Measurements from ENCODE around the gene ADAMTS9.

ADAMTS9 gene

GRCh38 chr3:64595253-64595694 lies 92.5 kb downstream of the ADAMTS9 start:
- no peak for DNase-seq (ENCODE audit: extremely low spot score)
- TF ChIP-seq, protein P1, sequence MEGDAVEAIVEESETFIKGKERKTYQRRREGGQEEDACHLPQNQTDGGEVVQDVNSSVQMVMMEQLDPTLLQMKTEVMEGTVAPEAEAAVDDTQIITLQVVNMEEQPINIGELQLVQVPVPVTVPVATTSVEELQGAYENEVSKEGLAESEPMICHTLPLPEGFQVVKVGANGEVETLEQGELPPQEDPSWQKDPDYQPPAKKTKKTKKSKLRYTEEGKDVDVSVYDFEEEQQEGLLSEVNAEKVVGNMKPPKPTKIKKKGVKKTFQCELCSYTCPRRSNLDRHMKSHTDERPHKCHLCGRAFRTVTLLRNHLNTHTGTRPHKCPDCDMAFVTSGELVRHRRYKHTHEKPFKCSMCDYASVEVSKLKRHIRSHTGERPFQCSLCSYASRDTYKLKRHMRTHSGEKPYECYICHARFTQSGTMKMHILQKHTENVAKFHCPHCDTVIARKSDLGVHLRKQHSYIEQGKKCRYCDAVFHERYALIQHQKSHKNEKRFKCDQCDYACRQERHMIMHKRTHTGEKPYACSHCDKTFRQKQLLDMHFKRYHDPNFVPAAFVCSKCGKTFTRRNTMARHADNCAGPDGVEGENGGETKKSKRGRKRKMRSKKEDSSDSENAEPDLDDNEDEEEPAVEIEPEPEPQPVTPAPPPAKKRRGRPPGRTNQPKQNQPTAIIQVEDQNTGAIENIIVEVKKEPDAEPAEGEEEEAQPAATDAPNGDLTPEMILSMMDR (IDR thresholded peaks at IDR 0.05; ENCODE audit: control extremely low read depth, extremely low read depth, low read depth, missing control alignments) = no peak
- ChIA-PET POLR2A (no interaction called here), CTCF (interaction anchor here (1.1 kb wide), 1 partner anchor 8 kb away, joined by 4 read pairs; no protein-coding TSS in a partner anchor)

- no peak for DNase-seq (ENCODE audit: extremely low spot score)
- TF ChIP-seq, protein P1 (IDR thresholded peaks at IDR 0.05; ENCODE audit: control extremely low read depth, extremely low read depth, low read depth, missing control alignments) = no peak
- ChIA-PET POLR2A (no interaction called here), CTCF (interaction anchor here (1.2 to 1.3 kb wide), 3 partner anchors 20 to 110 kb away, joined by 3 to 4 read pairs (median 3); no protein-coding TSS in a partner anchor)
Measured at GRCh38 chr3:64594134-64594533, 93.7 kb downstream of the ADAMTS9 start.

DNA sequence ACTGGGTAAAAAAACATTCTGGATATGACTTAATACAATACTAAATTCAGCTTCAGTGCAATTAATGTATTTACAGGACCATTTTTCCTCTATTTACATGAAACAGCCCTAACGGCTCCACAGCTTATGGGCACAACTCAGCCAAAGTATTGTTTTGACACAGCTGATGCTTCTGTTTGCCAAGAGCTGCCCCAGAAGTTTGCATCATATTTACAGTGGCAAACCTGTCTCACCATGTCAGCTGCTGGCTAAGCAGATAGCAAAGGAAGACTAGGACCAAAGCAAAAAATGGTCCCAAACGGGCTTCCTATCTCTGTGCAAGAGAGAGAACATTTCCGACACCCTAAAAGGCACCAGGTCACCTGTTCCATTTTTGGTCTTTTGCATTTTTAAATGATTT lies 94.5 kb downstream of the ADAMTS9 start:
- ChIA-PET CTCF (interaction anchor here (1.2 to 1.3 kb wide), 3 partner anchors 19 to 109 kb away, joined by 3 to 4 read pairs (median 3); no protein-coding TSS in a partner anchor), POLR2A (no interaction called here)
- DNase-seq (ENCODE audit: extremely low spot score) = no peak
- TF ChIP-seq, protein P1 (IDR thresholded peaks at IDR 0.05; ENCODE audit: control extremely low read depth, extremely low read depth, low read depth, missing control alignments) = no peak

DNA sequence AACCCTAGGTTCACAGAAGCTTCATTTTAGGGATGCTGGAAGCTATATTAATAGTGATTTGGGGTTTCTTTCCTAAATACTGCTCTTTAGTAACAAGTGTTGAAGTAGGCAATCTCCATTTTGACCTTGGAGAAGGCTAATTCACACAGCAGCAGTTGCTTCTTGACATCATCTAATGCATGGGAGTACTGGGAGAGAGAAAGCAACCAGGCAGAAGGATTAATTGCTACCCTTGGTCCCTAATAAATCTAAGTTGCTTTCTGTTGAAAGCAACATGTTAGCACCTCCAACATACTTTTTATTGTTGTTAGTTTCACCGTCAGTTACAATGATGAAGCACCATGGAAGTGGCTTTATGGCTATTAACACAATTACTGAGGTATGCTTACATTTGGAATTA lies 96.2 kb downstream of the ADAMTS9 start:
- no peak for DNase-seq (ENCODE audit: extremely low spot score)
- ChIA-PET CTCF (no interaction called here), POLR2A (no interaction called here)
- TF ChIP-seq, protein P1 (IDR thresholded peaks at IDR 0.05; ENCODE audit: control extremely low read depth, extremely low read depth, low read depth, missing control alignments) = no peak

GRCh38 chr3:64588380-64588779 lies 99.4 kb downstream of the ADAMTS9 start:
- ChIA-PET POLR2A (no interaction called here), CTCF (interaction anchor here (1.4 to 1.6 kb wide), 2 partner anchors 13 to 20 kb away, joined by 3 to 4 read pairs; no protein-coding TSS in a partner anchor)
- TF ChIP-seq, protein P1 (IDR thresholded peaks at IDR 0.05; ENCODE audit: control extremely low read depth, extremely low read depth, low read depth, missing control alignments) = no peak

DNA sequence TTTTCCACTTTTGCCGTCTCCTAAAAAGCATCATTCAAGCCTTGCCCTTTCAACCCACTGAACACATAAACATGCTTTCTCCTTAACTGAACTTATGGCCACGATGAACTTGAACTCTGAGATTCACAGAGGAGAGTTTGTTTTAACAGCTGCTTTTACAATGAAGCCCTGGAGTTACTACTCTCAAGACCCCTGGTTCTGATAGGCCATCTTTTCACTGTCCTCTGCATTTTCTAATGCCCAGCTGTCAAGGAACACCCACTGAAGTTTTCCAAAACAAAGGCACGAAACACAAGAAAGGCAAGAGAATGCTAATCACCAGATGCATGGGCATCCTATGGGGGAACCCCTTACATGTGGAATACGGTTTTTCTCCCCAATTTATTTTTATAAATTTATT lies 100.8 kb downstream of the ADAMTS9 start:
- TF ChIP-seq, protein P1 (IDR thresholded peaks at IDR 0.05; ENCODE audit: control extremely low read depth, extremely low read depth, low read depth, missing control alignments) = no peak
- ChIA-PET CTCF (interaction anchor here (1.2 to 3.8 kb wide), 3 partner anchors 10 to 19 kb away, joined by 3 to 22 read pairs (median 4); no protein-coding TSS in a partner anchor), POLR2A (no interaction called here)
- DNase-seq (ENCODE audit: extremely low spot score) = no peak

More at GRCh38 chr3:64588380-64588779, 99.4 kb downstream of the ADAMTS9 start:
- DNase-seq (ENCODE audit: extremely low spot score) = no peak

All from GM10248 (cell line).